ENCODE measurements around the gene S100A5. TPM values are rescaled to one million over a fixed set of nuclear protein-coding genes. Genes with fewer than 3 reads are reported as not detected.

S100A5 gene
- total and polyA plus RNA-seq, 2 of the 8 experiments (the other 6 are each of a cell fraction or from before 2014, with no cell fraction given) = not detected

GRCh38 chr1:153535242-153536011, 5.3 kb downstream of the S100A5 start, which contains the start of gene S100A6 (continued):
- TF ChIP-seq CHD7 (IDR thresholded peaks at IDR 0.05; ENCODE audit: insufficient replicate concordance, low read length) = no peak
- TF ChIP-seq ASH2L (IDR thresholded peaks at IDR 0.05; ENCODE audit: low read length) = peak; percentile 1

All from H1 (cell line).